Measurements from ENCODE around the gene TNS1. TPM values are rescaled to one million over a fixed set of nuclear protein-coding genes. Genes with fewer than 3 reads are reported as not detected.

TNS1 gene
- total and polyA plus RNA-seq, 2 donors, result 191 to 576 TPM

- DNase-seq (ENCODE audit: extremely low spot score), result no peak
- 59% methylated on average over 45 of the region's 45 CpGs for WGBS
Observed at GRCh38 chr2:218033590-218034496, 31.0 kb upstream of the TNS1 start.

DNA sequence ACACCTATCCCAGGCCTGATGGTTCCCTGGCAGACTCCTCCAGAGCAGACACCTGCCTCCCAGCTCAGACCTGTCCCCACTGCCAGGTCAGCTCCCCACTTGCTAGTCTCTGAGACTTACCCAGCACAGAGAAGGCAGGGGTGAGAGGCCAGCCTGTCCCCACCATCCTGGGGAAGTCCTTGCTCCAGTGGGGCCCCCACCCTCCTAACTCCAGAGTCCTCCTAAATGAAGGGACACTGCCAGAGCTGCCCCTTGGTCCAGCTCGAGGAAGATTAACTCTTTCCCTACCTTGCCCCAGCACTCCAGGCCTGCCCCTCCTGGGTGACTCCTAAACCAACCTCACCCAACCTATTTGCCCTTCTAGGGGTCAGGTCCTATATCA is 30.4 kb upstream of the TNS1 start:
- no peaks in the 10 kb centered on the region for H3K36me3 ChIP-seq (ENCODE audit: insufficient read depth)
- no peak overlapping the region for H3K27ac ChIP-seq (ENCODE audit: low read depth)
- 46% methylated on average over 1 of the region's 1 CpG for WGBS
- H3K4me1 ChIP-seq (ENCODE audit: insufficient read depth), result no peaks in the 10 kb centered on the region
- no peak for DNase-seq (ENCODE audit: extremely low spot score)
- no peak overlapping the region for H3K4me3 ChIP-seq (ENCODE audit: low read depth, low read length)

More at GRCh38 chr2:218033590-218034496, 31.0 kb upstream of the TNS1 start:
- no peaks in the 10 kb centered on the region for H3K36me3 ChIP-seq (ENCODE audit: insufficient read depth)
- H3K4me1 ChIP-seq (ENCODE audit: insufficient read depth), result no peaks in the 10 kb centered on the region
- no peak overlapping the region for H3K4me3 ChIP-seq (ENCODE audit: low read depth, low read length)
- H3K27ac ChIP-seq (ENCODE audit: low read depth), result no peak overlapping the region

GRCh38 chr2:218032336-218033171 is 29.8 kb upstream of the TNS1 start:
- 87% methylated on average over 12 of the region's 12 CpGs for WGBS
- no peaks in the 10 kb centered on the region for H3K4me1 ChIP-seq (ENCODE audit: insufficient read depth)

DNA sequence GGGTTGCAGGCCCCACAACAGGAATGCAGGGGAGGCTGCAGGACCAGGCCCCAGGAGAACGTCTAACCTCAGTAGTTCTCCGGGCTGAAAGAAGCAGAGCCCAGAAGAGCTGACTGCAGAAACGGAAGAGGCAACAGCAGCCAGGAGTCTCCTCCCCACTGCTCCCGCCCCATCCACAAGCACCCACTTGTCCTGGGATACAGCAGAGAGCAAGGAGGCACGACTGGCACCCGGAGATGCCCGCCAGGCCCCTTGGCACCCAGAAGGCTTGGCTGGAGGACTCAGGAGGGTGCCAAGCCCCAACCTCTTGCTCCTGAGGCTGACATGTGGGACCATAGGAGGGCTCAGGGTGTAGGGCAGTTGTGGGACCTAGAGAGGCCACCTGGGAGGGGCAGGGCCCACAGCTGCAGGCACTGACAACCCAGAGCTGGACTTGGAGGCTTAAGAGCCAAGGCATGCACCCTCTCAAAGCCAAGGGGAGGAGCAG is 29.0 kb upstream of the TNS1 start:
- no peak for DNase-seq (ENCODE audit: extremely low spot score)
- 79% methylated on average over 7 of the region's 7 CpGs for WGBS
- Histone ChIP-seq H3K27ac (ENCODE audit: low read depth) (no peak overlapping the region), H3K4me3 (ENCODE audit: low read depth, low read length) (no peak overlapping the region), H3K36me3 (ENCODE audit: insufficient read depth) (no peaks in the 10 kb centered on the region), H3K4me1 (ENCODE audit: insufficient read depth) (no peaks in the 10 kb centered on the region)

More at GRCh38 chr2:218032336-218033171, 29.8 kb upstream of the TNS1 start:
- Histone ChIP-seq H3K36me3 (ENCODE audit: insufficient read depth) (no peaks in the 10 kb centered on the region), H3K4me3 (ENCODE audit: low read depth, low read length) (no peak overlapping the region), H3K27ac (ENCODE audit: low read depth) (no peak overlapping the region)
- DNase-seq (ENCODE audit: extremely low spot score), result no peak

DNA sequence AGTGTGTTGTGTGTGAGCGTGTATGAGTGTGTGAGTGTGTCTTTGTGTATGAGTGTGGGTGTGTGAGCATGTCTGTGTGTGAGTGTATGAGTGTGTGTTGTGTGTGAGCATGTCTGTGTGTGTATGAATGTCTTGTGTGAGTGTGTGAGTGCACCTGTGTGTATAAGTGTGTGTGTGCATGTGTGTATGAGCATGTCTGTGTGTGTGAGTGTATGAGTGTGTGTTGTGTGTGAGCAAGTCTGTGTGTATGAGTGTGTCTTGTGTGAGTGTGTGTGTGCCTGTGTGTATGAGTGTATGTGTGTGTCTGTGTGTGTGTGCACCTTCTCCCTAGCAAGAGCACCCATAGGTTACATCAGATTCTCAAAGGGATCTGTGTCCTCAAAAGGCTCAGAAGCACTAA is 28.5 kb upstream of the TNS1 start:
- Histone ChIP-seq H3K4me3 (ENCODE audit: low read depth, low read length) (no peak overlapping the region), H3K4me1 (ENCODE audit: insufficient read depth) (no peaks in the 10 kb centered on the region), H3K36me3 (ENCODE audit: insufficient read depth) (no peaks in the 10 kb centered on the region), H3K27ac (ENCODE audit: low read depth) (no peak overlapping the region)
- DNase-seq (ENCODE audit: extremely low spot score), result no peak
- WGBS, result 94% methylated on average over 1 of the region's 1 CpG

DNA sequence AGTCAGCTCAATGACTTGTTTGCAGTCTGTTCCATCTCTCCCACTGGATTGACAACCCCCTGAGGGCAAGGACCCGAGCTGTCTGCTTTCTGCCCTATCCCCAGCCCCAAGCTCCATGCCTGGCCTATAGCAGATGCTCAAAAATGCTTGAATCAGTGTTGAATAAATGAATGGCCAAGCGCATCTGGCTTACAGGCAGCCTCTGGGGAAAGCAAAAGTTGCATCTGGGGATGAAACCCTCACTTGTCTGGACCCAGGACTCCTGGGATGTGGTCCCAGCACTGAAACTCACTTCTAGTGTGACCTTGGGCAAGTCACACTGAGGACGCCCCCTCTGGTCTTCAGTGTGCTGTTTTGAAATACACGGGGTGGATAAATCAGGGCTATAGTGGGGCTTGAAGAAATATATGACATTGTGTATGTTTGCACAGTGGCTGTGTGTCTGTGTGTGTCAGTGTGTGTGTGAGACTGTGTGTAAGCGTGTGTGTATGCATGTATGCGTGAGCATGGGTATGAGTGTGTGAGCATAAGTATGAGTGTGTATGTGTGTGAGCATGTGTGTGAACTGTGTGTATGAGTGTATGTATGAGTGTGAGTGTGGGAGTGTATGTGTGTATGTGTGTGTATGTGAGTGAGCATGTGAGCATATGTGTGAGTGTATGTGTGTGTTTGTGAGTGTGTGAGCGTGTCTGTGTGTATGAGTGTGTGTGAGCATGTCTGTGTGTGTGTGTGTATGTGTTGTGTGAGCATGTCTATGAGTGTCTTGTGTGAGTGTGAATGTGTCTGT is 27.8 kb upstream of the TNS1 start:
- Histone ChIP-seq H3K27ac (ENCODE audit: low read depth) (no peak overlapping the region), H3K4me3 (ENCODE audit: low read depth, low read length) (no peak overlapping the region), H3K4me1 (ENCODE audit: insufficient read depth) (no peaks in the 10 kb centered on the region), H3K36me3 (ENCODE audit: insufficient read depth) (no peaks in the 10 kb centered on the region)
- 95% methylated on average over 7 of the region's 7 CpGs for WGBS
- no peak for DNase-seq (ENCODE audit: extremely low spot score)

- Histone ChIP-seq H3K36me3 (ENCODE audit: insufficient read depth) (no peaks in the 10 kb centered on the region), H3K4me3 (ENCODE audit: low read depth, low read length) (no peak overlapping the region), H3K27ac (ENCODE audit: low read depth) (no peak overlapping the region), H3K4me1 (ENCODE audit: insufficient read depth) (no peaks in the 10 kb centered on the region)
- DNase-seq (ENCODE audit: extremely low spot score), result no peak
- WGBS, result 73% methylated on average over 17 of the region's 17 CpGs
Observed at GRCh38 chr2:218029366-218030360, 26.9 kb upstream of the TNS1 start.

DNA sequence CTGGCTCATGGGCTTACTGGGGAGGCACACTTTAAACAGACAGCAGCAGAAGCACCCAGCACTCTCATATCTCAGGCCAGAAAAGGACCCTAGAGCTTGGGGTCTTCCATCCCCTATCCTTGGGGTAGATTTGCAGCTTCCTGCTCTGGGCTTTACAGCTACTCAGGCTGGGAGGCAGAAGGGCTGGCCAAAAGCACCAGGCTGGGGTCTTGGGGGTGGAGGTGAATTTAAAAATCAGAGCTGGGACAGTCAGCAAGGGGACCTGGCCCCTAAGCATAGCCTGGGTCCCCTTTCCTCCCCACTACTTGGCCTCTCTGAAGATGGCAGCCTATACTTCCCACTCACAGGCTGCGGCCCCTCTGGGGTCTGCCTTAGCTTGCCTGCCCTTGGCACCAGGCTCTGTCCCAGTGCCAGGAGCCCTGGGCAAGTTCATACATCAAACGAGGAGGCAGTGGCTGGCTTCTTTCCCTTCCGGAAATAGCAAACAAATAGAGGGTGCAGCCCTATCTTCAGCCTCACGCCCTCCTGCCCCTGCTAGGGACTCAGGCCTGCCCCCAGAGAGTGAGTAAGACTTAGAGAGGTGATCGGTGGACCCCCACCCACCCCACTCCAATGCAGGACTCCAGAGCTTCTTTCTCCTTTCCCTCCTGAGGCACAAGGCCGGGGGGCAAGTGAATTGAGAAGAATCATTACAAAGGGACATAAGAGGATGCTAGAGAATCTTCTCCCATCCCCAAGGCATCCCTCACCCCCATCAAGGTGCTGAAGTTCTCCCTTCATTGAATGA is 26.0 kb upstream of the TNS1 start:
- Histone ChIP-seq H3K4me1 (ENCODE audit: insufficient read depth) (no peaks in the 10 kb centered on the region), H3K36me3 (ENCODE audit: insufficient read depth) (no peaks in the 10 kb centered on the region), H3K4me3 (ENCODE audit: low read depth, low read length) (no peak overlapping the region), H3K27ac (ENCODE audit: low read depth) (no peak overlapping the region)
- no peak for DNase-seq (ENCODE audit: extremely low spot score)
- WGBS, result 77% methylated on average over 6 of the region's 6 CpGs

GRCh38 chr2:218028189-218028495 is 25.3 kb upstream of the TNS1 start:
- 96% methylated on average over 2 of the region's 2 CpGs for WGBS
- Histone ChIP-seq H3K36me3 (ENCODE audit: insufficient read depth) (no peaks in the 10 kb centered on the region), H3K4me1 (ENCODE audit: insufficient read depth) (no peaks in the 10 kb centered on the region), H3K4me3 (ENCODE audit: low read depth, low read length) (no peak overlapping the region), H3K27ac (ENCODE audit: low read depth) (no peak overlapping the region)
- no peak for DNase-seq (ENCODE audit: extremely low spot score)

DNA sequence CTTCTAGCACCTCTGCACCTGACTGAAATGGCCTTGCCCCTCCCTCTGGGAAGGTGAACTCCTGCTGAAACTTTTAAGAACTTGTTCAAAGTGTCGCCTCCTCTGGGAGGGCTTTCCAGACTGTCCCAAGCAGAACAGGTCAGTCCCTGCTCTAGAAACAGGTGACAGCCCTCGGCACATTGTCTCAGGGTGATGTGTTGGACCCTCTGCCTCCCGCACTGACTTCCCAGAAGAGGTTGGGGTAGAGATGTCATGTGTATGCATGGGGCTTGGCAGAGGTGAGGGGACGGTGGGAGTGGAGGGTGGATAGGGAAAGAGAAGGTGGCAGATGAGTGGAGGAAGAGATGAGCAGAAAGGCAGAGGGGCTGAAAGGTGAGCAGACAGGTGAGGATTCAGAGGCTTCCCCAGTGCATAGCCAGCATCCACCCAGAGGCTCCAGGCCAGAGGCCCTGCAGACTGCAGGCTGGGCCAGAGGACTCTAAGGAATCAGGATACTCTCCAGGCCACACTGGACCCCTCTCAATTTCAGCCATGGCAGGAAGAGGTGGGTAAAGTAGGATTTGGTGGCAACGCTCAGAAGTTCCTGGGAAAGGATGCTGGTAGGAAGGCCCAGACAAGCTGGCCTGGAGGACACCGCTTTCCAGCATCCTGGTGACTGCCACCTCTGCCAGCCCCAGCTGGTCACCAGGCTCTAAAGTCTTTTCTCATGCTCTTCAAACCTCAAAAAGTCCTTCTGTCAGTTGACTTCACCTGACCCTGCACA is 24.8 kb upstream of the TNS1 start:
- 97% methylated on average over 6 of the region's 6 CpGs for WGBS
- no peak for DNase-seq (ENCODE audit: extremely low spot score)
- Histone ChIP-seq H3K27ac (ENCODE audit: low read depth) (no peak overlapping the region), H3K36me3 (ENCODE audit: insufficient read depth) (no peaks in the 10 kb centered on the region), H3K4me3 (ENCODE audit: low read depth, low read length) (no peak overlapping the region), H3K4me1 (ENCODE audit: insufficient read depth) (no peaks in the 10 kb centered on the region)

DNA sequence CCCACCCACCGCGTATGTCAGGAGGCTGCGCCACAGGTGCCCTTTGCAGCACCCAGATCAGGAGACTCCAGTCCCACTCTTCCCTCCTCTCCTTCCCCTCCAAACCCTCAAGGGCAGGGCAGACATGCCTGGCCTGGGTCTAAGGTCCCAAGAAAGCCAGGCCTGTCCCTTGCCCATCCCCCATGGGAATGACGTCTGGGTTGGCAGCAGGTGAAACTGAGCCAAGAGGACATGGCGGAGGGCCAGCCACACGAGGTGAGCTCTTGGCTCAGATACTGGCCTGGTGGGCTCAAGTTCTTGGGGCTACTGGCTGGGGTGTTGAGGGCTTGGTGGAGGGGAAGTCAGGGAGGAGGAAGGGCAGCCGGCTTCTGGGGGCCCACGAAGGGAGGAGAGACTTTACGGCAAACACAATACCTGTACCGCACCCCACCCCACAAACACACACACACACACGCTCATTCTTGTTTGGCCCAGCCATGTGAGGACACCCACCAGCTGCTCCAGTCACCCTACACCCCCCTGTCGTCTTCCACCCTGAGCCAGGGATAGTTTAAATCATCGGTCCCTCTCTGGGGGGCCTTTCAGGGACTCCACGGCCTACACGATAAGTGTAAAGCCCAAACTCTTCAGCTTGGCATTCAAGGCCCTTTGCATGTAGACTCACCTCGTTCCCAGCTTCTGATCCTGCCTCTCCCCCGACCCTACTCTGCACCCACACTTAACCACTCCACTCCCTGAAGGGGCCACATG is 24.1 kb upstream of the TNS1 start:
- Histone ChIP-seq H3K4me1 (ENCODE audit: insufficient read depth) (no peaks in the 10 kb centered on the region), H3K36me3 (ENCODE audit: insufficient read depth) (no peaks in the 10 kb centered on the region), H3K4me3 (ENCODE audit: low read depth, low read length) (no peak overlapping the region), H3K27ac (ENCODE audit: low read depth) (no peak overlapping the region)
- no peak for DNase-seq (ENCODE audit: extremely low spot score)
- 79% methylated on average over 17 of the region's 17 CpGs for WGBS

All from urinary bladder (tissue), 4 donors.